Measurements from ENCODE around the gene TMTC3. TPM values are rescaled to one million over a fixed set of nuclear protein-coding genes. Genes with fewer than 3 reads are reported as not detected.
"Not testable (repeated sequence)": the region's sequence is repeated elsewhere in the genome, so short reads cannot be mapped to it uniquely, and the experiment has no call there.

The TMTC3 gene
- total RNA-seq, 1 donor from 2014 or later = 23.5 TPM

- DNase-seq (no peak), ATAC-seq (no peak)
- no peaks in the 10 kb centered on the region for H3K4me1 ChIP-seq
- intact Hi-C loops (cut with DNase I) = no loop called here
- H3K27ac ChIP-seq = no peak overlapping the region
- H3K9me3 ChIP-seq = no peaks in the 10 kb centered on the region
- H3K36me3 ChIP-seq = peaks cover 36% of the 10 kb centered on the region
- H3K4me3 ChIP-seq = no peak overlapping the region
- no peaks in the 10 kb centered on the region for H3K27me3 ChIP-seq
- TF ChIP-seq CTCF (IDR thresholded peaks at IDR 0.05) = no peak
Observed at GRCh38 chr12:88113871-88114270, 28.2 kb upstream of the TMTC3 start.

- DNase-seq = no peak
- no peaks in the 10 kb centered on the region for H3K9me3 ChIP-seq
- no peak for TF ChIP-seq CTCF (IDR thresholded peaks at IDR 0.05)
- ATAC-seq = no peak
- H3K4me3 ChIP-seq = no peak overlapping the region
- H3K4me1 ChIP-seq = no peaks in the 10 kb centered on the region
- peaks cover 57% of the 10 kb centered on the region for H3K36me3 ChIP-seq
- intact Hi-C loops (cut with DNase I) = no loop called here
- no peaks in the 10 kb centered on the region for H3K27me3 ChIP-seq
- H3K27ac ChIP-seq = no peak overlapping the region
Observed at GRCh38 chr12:88122666-88123065, 19.4 kb upstream of the TMTC3 start.

- Histone ChIP-seq H3K9me3 (no peaks in the 10 kb centered on the region), H3K36me3 (peaks cover 49% of the 10 kb centered on the region), H3K27ac (no peak overlapping the region), H3K4me1 (no peaks in the 10 kb centered on the region), H3K4me3 (no peak overlapping the region), H3K27me3 (no peaks in the 10 kb centered on the region)
- no peak for DNase-seq
- intact Hi-C loops (cut with DNase I) = no loop called here
- TF ChIP-seq CTCF (IDR thresholded peaks at IDR 0.05) = no peak
- ATAC-seq = no peak
Observed at GRCh38 chr12:88127099-88127498, 15.0 kb upstream of the TMTC3 start.

- Histone ChIP-seq H3K27ac (no peak overlapping the region), H3K4me3 (no peak overlapping the region), H3K27me3 (no peaks in the 10 kb centered on the region), H3K9me3 (no peaks in the 10 kb centered on the region), H3K4me1 (no peaks in the 10 kb centered on the region), H3K36me3 (peaks cover 42% of the 10 kb centered on the region)
- DNase-seq = no peak
- intact Hi-C loops (cut with DNase I) = no loop called here
- no peak for TF ChIP-seq CTCF (IDR thresholded peaks at IDR 0.05)
- ATAC-seq = no peak
Observed at GRCh38 chr12:88127855-88128254, 14.3 kb upstream of the TMTC3 start.

GRCh38 chr12:88132392-88132791, 9.7 kb upstream of the TMTC3 start:
- intact Hi-C loops (cut with DNase I) = no loop called here
- H3K4me3 ChIP-seq = no peak overlapping the region
- ATAC-seq (no peak), DNase-seq (no peak)
- no peak overlapping the region for H3K27ac ChIP-seq
- no peaks in the 10 kb centered on the region for H3K27me3 ChIP-seq
- peaks cover 27% of the 10 kb centered on the region for H3K36me3 ChIP-seq
- no peaks in the 10 kb centered on the region for H3K9me3 ChIP-seq
- no peak for TF ChIP-seq CTCF (IDR thresholded peaks at IDR 0.05)
- H3K4me1 ChIP-seq = no peaks in the 10 kb centered on the region

DNA sequence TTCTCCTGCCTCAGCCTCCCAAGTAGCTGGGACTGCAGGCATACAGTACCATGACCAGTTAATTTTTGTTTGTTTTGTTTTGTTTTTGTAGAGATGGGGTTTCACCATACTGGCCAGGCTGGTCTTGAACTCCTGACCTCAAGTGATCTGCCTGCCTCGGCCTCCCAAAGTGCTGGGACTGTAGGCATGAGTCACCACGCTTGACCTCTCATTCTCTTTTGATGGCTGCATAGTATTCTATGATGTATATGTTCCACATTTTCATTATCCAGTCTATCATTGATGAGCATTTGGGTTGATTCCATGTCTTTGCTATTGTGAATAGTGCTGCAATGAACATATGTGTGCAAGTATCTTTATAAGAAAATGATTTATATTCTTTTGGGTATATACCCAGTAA, 8.9 kb upstream of the TMTC3 start:
- H3K9me3 ChIP-seq; DNase-seq; H3K27me3 ChIP-seq; H3K4me3 ChIP-seq; intact Hi-C loops (cut with DNase I); H3K27ac ChIP-seq; ATAC-seq; H3K4me1 ChIP-seq: not testable (repeated sequence)
- peaks cover 19% of the 10 kb centered on the region for H3K36me3 ChIP-seq

DNA sequence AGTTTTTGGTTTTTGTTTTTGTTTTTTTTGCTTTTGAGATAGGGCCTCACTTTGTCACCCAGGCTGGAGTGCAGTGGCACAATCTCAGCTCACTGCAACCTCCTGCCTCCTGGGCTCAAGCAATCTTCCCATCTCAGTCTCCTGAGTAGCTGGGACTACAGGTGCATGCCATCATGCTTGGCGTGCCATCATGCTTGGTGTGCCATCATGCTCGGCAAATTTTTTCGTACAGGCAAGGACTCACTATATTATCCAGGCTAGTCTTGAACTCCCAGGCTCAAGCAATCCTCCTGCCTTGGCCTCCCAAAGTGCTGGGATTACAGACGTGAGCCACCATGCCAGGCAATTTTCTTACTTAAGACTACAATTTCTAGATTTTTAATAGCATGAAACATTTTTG, 2.4 kb upstream of the TMTC3 start:
- H3K27me3 ChIP-seq; DNase-seq; H3K9me3 ChIP-seq; H3K36me3 ChIP-seq; intact Hi-C loops (cut with DNase I); H3K4me3 ChIP-seq; H3K27ac ChIP-seq; H3K4me1 ChIP-seq; ATAC-seq: not testable (repeated sequence)
